Measurements from ENCODE around the gene CASKIN2. TPM values are rescaled to one million over a fixed set of nuclear protein-coding genes. Genes with fewer than 3 reads are reported as not detected.

The CASKIN2 gene
- total RNA-seq, 1 donor from 2014 or later, result 42.3 TPM

DNA sequence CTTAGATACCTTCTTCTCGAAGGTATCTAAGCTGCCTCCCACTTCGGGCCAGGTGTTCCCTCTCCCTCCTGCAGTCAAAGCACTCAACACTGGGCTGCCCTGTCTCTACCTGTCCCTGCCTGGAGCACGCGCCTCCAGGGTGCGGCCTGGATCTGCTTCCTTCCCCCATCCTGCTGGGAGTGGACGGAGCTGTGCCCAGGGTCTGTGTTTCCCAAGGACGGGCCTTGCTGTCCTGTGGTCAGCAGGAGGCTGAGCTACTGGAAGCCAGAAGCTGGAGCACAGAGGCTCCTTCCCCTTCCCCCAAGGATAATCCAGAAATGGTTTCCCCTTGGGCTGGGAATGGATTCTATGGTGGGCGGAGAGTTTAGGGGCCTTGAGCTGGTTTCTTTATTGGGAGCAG lies 26.9 kb upstream of the CASKIN2 start:
- peaks cover 6% of the 10 kb centered on the region for H3K4me1 Mint-ChIP-seq
- H3K27ac Mint-ChIP-seq (ENCODE audit: unreplicated experiment), result peak overlapping the region; percentile 75
- no peaks in the 10 kb centered on the region for H3K9me3 Mint-ChIP-seq
- no peaks in the 10 kb centered on the region for H3K36me3 Mint-ChIP-seq (ENCODE audit: low read depth)
- no peaks in the 10 kb centered on the region for H3K27me3 Mint-ChIP-seq (ENCODE audit: low read depth)
- no peak for DNase-seq (ENCODE audit: low read depth, low spot score)
- TF ChIP-seq, protein P1, sequence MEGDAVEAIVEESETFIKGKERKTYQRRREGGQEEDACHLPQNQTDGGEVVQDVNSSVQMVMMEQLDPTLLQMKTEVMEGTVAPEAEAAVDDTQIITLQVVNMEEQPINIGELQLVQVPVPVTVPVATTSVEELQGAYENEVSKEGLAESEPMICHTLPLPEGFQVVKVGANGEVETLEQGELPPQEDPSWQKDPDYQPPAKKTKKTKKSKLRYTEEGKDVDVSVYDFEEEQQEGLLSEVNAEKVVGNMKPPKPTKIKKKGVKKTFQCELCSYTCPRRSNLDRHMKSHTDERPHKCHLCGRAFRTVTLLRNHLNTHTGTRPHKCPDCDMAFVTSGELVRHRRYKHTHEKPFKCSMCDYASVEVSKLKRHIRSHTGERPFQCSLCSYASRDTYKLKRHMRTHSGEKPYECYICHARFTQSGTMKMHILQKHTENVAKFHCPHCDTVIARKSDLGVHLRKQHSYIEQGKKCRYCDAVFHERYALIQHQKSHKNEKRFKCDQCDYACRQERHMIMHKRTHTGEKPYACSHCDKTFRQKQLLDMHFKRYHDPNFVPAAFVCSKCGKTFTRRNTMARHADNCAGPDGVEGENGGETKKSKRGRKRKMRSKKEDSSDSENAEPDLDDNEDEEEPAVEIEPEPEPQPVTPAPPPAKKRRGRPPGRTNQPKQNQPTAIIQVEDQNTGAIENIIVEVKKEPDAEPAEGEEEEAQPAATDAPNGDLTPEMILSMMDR (conservative IDR thresholded peaks at IDR 0.05), result no peak
- no peak overlapping the region for H3K4me3 Mint-ChIP-seq

DNA sequence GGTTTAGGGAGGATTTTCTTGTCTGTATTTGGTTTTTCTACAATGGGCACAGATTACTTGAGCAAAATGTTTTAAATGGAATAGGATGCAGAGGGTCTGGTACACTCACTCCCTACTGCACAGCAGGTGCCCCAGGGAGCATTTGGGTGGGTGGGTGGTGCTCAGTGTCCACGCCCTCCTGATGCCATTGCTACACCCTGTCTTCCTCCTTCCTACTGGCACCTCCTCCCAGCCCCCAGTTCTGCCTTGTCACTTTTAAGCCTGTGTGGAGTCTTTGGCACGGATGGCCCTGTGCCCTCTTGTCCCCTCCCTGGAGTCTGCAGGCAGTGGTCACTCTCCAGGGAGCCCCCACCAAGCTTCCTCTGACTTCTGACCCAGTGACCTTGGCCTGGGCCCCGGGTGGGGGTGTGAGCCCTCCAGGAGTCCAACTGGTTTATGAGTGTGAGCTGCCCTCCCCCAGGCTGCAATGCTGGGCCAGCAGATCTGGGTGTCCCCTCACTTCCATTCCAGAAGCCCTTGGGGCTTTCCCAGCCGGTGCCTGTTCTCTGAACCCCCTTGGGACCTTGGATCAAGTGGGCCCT lies 25.7 kb upstream of the CASKIN2 start:
- no peaks in the 10 kb centered on the region for H3K9me3 Mint-ChIP-seq
- TF ChIP-seq, protein P1 (conservative IDR thresholded peaks at IDR 0.05), result no peak
- no peak overlapping the region for H3K27ac Mint-ChIP-seq (ENCODE audit: unreplicated experiment)
- DNase-seq (ENCODE audit: low read depth, low spot score), result no peak
- peaks cover 6% of the 10 kb centered on the region for H3K4me1 Mint-ChIP-seq
- H3K4me3 Mint-ChIP-seq, result no peak overlapping the region
- H3K27me3 Mint-ChIP-seq (ENCODE audit: low read depth), result no peaks in the 10 kb centered on the region
- H3K36me3 Mint-ChIP-seq (ENCODE audit: low read depth), result no peaks in the 10 kb centered on the region

DNA sequence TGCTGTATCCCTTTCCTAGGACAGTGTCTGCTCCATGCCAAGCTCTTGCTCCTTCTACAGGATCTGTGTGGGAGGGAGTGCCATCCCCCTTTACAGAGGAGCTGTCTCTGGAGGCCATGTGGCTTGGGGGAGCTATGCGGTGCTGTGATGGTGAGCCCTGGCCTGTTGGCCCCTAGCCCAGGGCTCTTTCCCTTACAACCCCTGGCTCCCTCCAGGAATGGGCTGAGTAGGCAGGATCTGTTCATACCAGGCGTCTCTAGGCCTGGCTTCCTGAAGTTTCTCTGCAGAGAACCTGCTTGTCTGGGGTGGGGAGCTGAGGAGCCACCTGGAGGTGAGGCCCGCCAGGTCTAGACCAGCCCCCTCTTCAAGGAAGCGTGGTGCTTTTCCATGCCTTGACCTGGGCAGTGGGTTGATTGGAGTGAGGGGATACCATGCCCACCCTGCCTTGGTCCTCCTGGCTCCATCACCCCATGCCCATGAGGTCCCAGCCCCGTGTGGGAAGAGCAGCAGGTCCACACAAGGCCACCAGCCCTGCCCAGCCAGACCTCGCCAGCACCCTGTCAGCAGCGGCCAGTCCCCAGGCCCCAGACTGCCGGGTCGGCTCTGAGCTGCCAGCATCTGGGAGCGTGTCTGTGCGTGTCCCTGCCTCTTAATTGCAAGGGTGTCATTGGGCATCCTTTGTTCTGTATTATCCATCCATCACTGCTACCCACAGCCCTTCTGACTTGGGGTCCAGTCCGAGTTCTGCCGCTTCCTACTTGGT lies 24.8 kb upstream of the CASKIN2 start:
- no peak overlapping the region for H3K27ac Mint-ChIP-seq (ENCODE audit: unreplicated experiment)
- no peak overlapping the region for H3K4me3 Mint-ChIP-seq
- peaks cover 6% of the 10 kb centered on the region for H3K4me1 Mint-ChIP-seq
- H3K9me3 Mint-ChIP-seq, result no peaks in the 10 kb centered on the region
- TF ChIP-seq, protein P1 (conservative IDR thresholded peaks at IDR 0.05), result no peak
- no peak for DNase-seq (ENCODE audit: low read depth, low spot score)
- H3K27me3 Mint-ChIP-seq (ENCODE audit: low read depth), result no peaks in the 10 kb centered on the region
- H3K36me3 Mint-ChIP-seq (ENCODE audit: low read depth), result no peaks in the 10 kb centered on the region

DNA sequence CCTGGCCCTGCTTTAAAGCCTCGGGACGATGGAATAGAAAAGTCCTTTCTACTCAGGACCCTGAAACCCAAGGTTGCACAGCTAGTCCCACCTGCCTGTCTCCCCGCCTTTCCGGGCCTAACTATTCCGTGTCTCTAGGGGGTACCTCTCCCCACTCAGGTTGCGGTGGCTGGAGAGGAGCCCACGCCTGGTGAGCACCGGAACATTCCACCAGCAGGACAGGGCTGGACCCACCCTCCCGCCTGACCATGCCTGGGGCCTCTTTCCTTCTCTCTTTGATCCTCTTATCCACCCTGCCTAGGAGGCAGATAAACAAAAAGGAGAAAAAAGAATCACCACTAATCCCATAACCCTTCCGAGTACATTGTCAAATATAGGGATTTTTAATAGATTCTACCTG lies 21.0 kb upstream of the CASKIN2 start:
- no peak overlapping the region for H3K4me3 Mint-ChIP-seq

DNA sequence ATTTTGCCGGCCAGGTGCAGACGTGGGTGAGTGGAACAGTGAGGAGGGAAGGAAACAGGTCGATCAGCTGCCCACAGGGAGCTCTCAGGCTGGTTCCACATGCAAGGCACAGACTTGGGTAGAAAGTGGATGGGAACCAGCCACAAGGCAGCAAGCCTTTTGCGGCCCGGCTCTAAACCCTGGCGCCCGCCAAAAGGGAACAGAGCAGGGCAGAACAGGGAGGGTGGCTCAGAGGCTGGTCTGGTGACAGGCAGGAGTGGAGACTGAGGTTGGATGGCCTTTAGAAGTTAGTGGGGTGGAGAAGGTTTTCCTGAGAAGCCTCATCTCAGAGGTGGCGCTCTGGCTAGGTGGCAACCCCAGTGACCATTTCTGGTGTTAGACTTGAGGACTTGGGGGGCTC lies 20.5 kb upstream of the CASKIN2 start:
- peaks cover 15% of the 10 kb centered on the region for H3K4me1 Mint-ChIP-seq
- H3K9me3 Mint-ChIP-seq, result no peaks in the 10 kb centered on the region
- DNase-seq (ENCODE audit: low read depth, low spot score), result no peak
- no peak overlapping the region for H3K27ac Mint-ChIP-seq (ENCODE audit: unreplicated experiment)
- H3K36me3 Mint-ChIP-seq (ENCODE audit: low read depth), result no peaks in the 10 kb centered on the region
- TF ChIP-seq, protein P1 (conservative IDR thresholded peaks at IDR 0.05), result no peak
- no peak overlapping the region for H3K4me3 Mint-ChIP-seq
- H3K27me3 Mint-ChIP-seq (ENCODE audit: low read depth), result no peaks in the 10 kb centered on the region

More for the DNA sequence above, 21.0 kb upstream of the CASKIN2 start:
- Mint-ChIP-seq H3K27me3 (ENCODE audit: low read depth) (no peaks in the 10 kb centered on the region), H3K9me3 (no peaks in the 10 kb centered on the region), H3K27ac (ENCODE audit: unreplicated experiment) (no peak overlapping the region), H3K36me3 (ENCODE audit: low read depth) (no peaks in the 10 kb centered on the region), H3K4me1 (peaks cover 17% of the 10 kb centered on the region)
- DNase-seq (ENCODE audit: low read depth, low spot score), result no peak
- TF ChIP-seq, protein P1 (conservative IDR thresholded peaks at IDR 0.05), result no peak

All from neural crest cell (in vitro differentiated cells).